ENCODE results near the gene BOLA1.
"Not testable (repeated sequence)": the region's sequence is repeated elsewhere in the genome, so short reads cannot be mapped to it uniquely, and the experiment has no call there.

Gene BOLA1

DNA sequence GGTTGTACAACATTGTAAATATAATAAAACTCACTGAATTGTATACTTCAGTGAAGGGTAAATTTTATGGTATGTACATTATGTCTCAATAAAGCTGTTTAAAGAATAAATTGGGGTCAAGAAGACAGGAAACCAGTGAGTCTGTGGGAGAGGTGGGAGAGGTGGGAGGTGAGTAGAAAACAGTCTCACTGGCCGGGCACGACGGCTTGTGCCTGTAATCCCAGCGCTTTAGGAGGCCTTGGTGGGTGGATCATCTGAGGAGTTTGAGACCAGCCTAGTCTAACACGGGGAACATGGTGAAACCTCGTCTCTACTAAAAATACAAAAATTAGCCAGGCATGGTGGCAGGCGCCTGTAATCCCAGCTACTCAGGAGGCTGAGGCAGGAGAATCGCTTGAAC, 33.1 kb downstream of the BOLA1 start:
- DNase-seq = no peak

DNA sequence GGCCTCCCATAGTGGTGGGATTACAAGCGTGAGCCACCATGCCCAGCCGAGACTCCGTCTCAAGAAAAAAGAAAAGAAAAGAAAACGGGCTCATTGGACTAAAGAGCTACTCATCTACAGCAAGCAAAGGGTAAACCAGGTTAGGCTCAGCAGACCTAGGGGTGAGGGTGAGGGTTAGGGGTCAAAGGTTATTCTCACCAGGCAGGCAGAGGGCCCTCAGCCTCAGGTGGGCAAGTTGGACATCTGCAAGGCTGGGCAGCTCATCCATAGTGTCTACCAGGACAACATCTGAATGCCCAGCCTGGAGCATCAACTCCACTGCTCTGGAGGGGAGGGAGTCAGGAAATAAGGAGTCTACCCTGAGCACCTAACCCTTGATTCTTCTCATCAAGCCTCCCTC, 33.8 kb downstream of the BOLA1 start:
- no peak for DNase-seq

DNA sequence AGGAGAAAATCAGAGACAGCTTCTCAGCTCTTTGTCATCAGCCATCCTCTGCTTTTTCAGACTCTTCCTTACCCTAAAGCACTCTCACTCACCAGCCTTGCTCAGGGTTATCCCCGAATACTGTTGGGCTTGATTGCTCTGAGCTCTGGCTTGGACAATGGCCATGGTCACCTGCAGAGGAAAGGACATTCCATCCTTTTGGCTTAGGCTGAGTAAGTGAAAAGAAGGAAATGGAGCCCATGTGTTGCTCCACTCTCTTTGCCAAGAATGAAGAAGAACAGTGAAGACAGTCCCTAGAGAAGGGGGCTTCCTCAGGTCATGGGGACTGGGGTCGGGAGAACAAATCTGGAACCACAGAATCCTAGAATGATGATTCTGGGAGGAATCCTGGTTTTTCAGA, 35.0 kb downstream of the BOLA1 start:
- DNase-seq = no peak

DNA sequence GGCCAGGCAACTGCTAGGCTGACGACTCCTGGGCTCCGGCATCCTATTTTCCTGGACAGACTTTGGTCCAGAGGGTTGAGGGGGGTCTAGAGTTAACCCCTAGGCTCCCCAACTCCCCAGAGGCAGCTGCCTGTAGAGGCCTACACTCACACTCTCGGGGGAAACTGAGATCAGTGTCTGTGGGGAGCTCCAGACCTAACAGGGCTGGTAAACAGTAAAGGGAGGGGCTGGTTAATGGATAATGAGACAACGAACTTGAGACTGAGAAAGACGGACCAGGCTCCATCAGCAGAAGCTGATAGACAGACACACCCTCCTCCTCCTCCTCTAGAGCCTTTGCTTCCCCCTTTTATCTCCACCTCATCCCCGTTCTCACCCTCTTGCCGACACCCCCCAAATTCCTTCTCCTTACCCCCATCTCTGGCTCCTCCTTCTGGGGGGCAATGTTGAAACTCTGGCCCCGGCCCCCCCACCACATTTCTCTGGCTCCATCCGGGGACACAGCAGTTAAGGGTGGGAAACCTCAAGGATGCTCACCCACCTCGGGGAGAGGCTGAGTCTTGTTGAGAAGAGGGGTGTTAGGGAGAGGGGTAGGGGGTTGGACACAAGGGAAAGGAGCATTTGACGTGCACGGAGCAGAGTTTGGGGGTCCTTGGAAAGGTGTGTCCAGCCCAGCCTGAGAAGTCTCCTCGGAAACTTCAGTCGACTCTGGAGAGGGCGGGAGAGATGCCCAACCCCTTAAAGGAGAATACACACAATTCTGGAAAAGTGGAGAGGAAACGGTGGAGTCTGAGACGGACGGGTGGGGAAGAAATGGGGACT, 37.0 kb downstream of the BOLA1 start, which contains the start of gene MTMR11:
Gene MTMR11, minus strand, starts transcription at position 710 of the 822 bp plus-strand sequence. Its CDS starts 232 bp downstream, at position 478.
- DNase-seq = no peak

DNA sequence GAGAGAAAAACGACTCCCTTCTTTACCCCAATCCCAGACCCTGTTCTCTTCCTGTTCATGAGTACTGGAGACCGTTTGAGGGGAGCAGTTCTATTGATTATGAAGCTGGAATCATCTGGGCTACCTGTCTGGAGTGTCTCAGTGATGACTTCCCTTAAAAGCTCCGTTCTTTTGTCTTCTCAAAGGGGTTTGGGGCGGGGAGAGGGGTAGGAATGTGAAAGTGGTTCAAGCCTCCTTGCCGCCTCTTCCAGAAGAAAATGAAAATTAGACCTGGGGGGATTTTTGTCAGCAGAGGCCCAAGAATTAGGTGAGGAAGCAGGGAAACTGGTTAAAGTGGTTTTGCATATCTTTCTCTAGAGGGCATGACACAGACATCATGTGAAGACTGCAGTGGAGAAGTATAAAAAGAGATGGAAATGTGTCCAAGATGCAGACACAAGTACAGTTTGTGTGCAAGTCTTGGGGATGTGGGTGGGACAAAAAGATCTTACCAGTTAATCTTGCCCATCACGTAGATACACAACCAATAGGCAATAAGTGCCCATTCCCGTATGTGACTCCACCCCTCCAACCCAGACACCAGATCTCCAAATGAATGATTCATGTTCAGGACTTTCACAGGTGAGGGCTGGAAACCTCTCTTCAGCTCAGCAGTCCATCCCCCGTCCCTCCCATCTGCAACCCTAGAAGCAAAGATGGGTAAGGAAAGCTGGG, 37.8 kb downstream of the BOLA1 start:
- no peak for DNase-seq

DNA sequence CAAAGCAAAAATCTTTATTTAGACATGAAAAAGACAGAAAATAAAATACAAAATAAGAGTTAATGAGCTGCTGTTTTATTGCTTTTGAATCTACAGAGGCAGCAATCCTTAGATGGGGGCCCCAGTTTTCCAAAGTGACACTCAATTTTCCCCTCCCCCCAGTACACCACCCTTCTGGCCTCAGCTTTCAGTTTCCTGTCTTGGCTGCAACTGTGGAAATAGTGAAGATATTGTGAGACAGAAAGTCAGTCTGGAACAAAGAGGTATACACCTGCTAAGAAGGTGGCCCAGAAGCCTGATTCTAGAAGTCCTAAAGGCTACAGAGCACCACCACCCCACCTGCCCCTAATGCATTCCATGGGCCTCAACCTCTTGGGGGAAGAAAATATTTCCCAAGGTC, 38.4 kb downstream of the BOLA1 start:
- DNase-seq = no peak

DNA sequence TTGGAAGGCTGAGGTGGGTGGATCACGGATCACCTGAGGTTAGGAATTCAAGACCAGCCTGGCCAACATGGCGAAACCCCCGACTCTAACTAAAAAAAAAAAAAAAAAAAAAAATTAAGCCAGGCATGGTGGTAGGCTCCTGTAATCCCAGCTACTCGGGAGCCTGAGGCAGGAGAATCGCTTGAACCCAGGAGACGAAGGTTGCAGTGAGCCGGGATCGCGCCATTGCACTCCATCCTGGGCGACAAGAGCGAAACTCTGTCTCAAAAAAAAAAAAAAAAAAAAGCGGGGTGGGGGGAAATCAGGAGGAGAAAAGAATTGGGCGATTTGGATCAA, 39.3 kb downstream of the BOLA1 start:
- DNase-seq = not testable (repeated sequence)

DNA sequence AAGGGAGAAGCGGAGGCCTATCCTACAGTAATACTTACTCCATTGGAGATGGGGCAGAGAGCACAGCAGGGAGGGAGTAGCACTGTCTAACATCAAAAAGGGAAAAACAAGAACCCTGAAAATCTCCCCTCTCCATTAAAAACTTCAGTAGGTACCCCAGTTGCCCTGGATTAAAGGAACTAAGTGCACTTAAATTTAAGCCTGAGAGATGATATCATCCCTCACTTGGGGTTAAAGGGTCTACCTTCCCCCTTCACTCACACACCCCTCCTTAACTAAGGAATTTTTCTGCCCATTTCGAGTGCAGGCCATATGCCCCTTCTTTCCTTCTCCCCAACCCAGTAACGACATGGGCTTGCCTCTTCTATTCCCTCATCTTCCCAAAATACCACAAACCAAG, 41.1 kb downstream of the BOLA1 start:
- no peak for DNase-seq

DNA sequence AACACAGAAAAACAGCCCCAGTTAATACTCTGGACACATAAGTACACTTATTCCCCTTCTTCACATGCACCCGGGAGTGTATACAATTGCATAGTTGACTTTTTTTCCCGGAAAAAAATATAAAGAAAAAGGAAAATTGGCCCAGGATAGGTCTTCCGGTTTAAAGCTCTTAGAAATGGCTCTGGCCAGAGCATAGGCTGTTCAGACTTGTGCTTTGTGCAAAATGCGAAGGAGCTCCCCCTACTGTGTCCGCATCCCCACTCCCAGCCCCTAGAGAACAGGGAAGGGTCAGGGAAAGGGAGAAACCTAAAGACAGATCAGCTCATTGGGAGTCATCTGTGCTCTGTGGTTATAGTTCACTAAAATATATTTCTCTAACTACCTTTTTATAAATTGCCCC, 42.8 kb downstream of the BOLA1 start:
- DNase-seq = no peak

DNA sequence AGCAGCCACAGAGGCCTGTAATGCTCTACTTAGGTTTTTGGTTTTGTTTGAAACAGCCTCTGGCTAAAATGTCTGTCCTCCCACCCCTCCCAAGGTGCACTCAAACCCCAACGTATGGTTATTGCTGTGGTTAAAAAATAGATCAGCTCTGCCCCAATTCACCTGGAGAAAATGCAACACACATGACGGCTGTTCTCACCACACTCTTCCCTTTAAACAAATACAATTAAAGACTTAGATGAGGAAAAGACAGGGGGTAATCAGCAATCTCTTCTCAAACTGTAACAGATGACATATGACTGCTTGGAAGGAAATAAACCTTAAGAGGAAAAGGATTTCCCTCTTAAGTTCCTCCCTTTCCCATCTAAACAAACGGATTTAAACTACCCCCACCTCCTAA, 43.5 kb downstream of the BOLA1 start:
- DNase-seq = no peak

DNA sequence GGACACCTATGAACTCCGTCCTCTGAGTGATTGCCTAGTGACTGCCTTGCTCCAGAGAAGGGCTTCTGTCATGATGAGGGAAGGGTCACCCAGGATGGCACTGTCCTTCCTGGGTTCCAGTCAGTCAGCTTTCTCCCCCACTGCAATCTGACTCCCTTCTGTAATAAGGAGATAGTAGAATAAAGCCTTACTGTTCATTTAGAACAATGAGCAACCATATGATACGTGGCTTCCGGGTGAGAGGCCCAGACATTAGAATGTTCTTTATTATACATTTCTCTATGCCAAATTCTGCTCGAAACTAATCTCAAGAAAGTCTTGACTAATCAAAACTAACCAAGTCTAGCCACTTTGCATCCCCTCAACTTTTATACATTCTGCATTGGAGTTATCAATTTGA, 45.8 kb downstream of the BOLA1 start:
- DNase-seq = no peak

DNA sequence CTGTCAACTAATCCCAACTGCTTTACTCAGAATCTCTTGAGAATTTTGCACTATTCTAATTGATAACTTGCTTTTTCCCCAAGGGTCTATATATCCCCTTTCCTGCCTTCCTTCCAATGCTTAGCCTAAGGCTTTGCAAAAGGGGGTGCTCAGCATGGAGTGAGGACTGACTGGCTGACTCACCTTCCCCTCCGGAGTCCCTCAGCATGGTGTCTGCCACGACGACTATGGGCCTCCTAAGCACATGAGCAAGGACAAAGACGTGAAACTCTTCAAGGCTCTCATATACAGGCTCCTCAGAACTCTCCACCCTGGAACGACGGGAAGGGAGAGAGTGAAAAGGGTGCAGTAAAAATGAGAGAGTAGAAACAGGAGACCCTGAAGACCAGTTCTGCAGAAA, 50.5 kb downstream of the BOLA1 start:
- no peak for DNase-seq

Data from NCI-H1105 (cell line).